Karpas-422 (cell line): ENCODE data around the gene KDF1. TPM values are rescaled to one million over a fixed set of nuclear protein-coding genes. Genes with fewer than 3 reads are reported as not detected.

ENCODE experiments used
- DNase-seq: peaks from one replicate; pipeline ENCODE4 v3.0.0-alpha.2; 2015
- H2AFZ ChIP-seq: fragments of 200-600 bp; sonication (generic); 2 replicates; pipeline ENCODE4 v1.6.1; 2014; ENCODE audit warnings: antibody characterized with exemption, low read length, mixed read lengths
- H3K27ac ChIP-seq: fragments of 200-600 bp; sonication (generic); 2 replicates; pipeline ENCODE4 v1.5.1; 2014; ENCODE audit warnings: mild to moderate bottlenecking, low read length, moderate library complexity
- H3K27me3 ChIP-seq: fragments of 200-600 bp; sonication (generic); 2 replicates; pipeline ENCODE4 v1.6.1; 2014; ENCODE audit warnings: low read length, mixed read lengths
- H3K36me3 ChIP-seq: fragments of 200-600 bp; sonication (generic); 2 replicates; pipeline ENCODE4 v1.6.1; 2014; ENCODE audit warnings: low read length, mixed read lengths; ENCODE audit not compliant: insufficient read depth
- H3K4me1 ChIP-seq: fragments of 200-600 bp; sonication (generic); 2 replicates; pipeline ENCODE4 v1.6.1; 2014; ENCODE audit warnings: mild to moderate bottlenecking, low read length, mixed read lengths
- H3K4me2 ChIP-seq: fragments of 200-600 bp; sonication (generic); 2 replicates; pipeline ENCODE4 v1.6.1; 2014; ENCODE audit warnings: low read length, low read depth, mild to moderate bottlenecking; ENCODE audit not compliant: poor library complexity, severe bottlenecking
- H3K4me3 ChIP-seq: fragments of 200-600 bp; sonication (generic); 2 replicates; pipeline ENCODE4 v1.5.1; 2014; ENCODE audit warnings: mild to moderate bottlenecking, antibody characterized with exemption, low read length, mixed read lengths
- H3K79me2 ChIP-seq: fragments of 200-600 bp; sonication (generic); 2 replicates; pipeline ENCODE4 v1.6.1; 2014; ENCODE audit warnings: mild to moderate bottlenecking, low read length, mixed read lengths
- H3K9ac ChIP-seq: fragments of 200-600 bp; sonication (generic); 2 replicates; pipeline ENCODE4 v1.6.0; 2014; ENCODE audit warnings: low read length
- H3K9me2 ChIP-seq: fragments of 200-600 bp; sonication (generic), shearing (Covaris generic); replicated peaks from 2 replicates; pipeline ENCODE4 v1.6.0; 2014; ENCODE audit warnings: mild to moderate bottlenecking, low read length, moderate library complexity; ENCODE audit not compliant: insufficient read depth
- H3K9me3 ChIP-seq: fragments of 300-700, 200-600 bp; sonication (generic); 2 replicates; pipeline ENCODE4 v1.6.1; 2014; ENCODE audit warnings: low read length, mixed read lengths
- H4K20me1 ChIP-seq: fragments of 200-600 bp; sonication (generic); 2 replicates; pipeline ENCODE4 v1.6.1; 2014; ENCODE audit warnings: mild to moderate bottlenecking, antibody characterized with exemption, low read length, low read depth; ENCODE audit not compliant: insufficient read depth
- total RNA-seq: library from RNA; depleted of rRNA; stranded (reverse); fragments of >200 nt; shearing (Covaris generic); gene quantifications from 2 replicates; pipeline ENCODE4 v1.2.3, GENCODE V29; 2014; ENCODE audit warnings: low replicate concordance

KDF1 gene
- total RNA-seq, 1 experiment from 2014 or later: not detected

GRCh38 chr1:26945138-26945537, 15.1 kb downstream of the KDF1 start:
- Histone ChIP-seq H3K4me2 (no peak overlapping the region), H3K9me2 (no peaks in the 10 kb centered on the region), H3K9me3 (no peaks in the 10 kb centered on the region), H2AFZ (no peak overlapping the region), H3K9ac (no peak overlapping the region), H4K20me1 (no peaks in the 10 kb centered on the region), H3K27ac (no peak overlapping the region), H3K4me3 (no peak overlapping the region), H3K4me1 (peaks cover 13% of the 10 kb centered on the region), H3K79me2 (no peaks in the 10 kb centered on the region), H3K36me3 (peaks cover 20% of the 10 kb centered on the region; the same call in 1 of the 2 replicates), H3K27me3 (no peaks in the 10 kb centered on the region)
- DNase-seq: no peak

- Histone ChIP-seq H3K9ac (no peak overlapping the region), H3K27me3 (no peaks in the 10 kb centered on the region), H3K9me2 (no peaks in the 10 kb centered on the region), H3K4me3 (no peak overlapping the region), H4K20me1 (peaks cover 8% of the 10 kb centered on the region; the same call in 1 of the 2 replicates), H3K4me1 (no peaks in the 10 kb centered on the region), H3K36me3 (peaks cover 26% of the 10 kb centered on the region; the same call in 1 of the 2 replicates), H3K4me2 (no peak overlapping the region), H3K27ac (no peak overlapping the region), H2AFZ (no peak overlapping the region), H3K9me3 (no peaks in the 10 kb centered on the region), H3K79me2 (peaks cover 11% of the 10 kb centered on the region)
- no peak for DNase-seq
These were observed 17.6 kb downstream of the KDF1 start for GRCh38 chr1:26942656-26943055.

GRCh38 chr1:26941311-26941710, 19.0 kb downstream of the KDF1 start:
- H3K4me2 ChIP-seq: no peak overlapping the region
- no peak for DNase-seq
- H3K9me3 ChIP-seq: no peaks in the 10 kb centered on the region
- no peaks in the 10 kb centered on the region for H3K9me2 ChIP-seq
- no peak overlapping the region for H2AFZ ChIP-seq
- no peak overlapping the region for H3K9ac ChIP-seq
- H3K27me3 ChIP-seq: no peaks in the 10 kb centered on the region
- H3K4me1 ChIP-seq: no peaks in the 10 kb centered on the region
- no peak overlapping the region for H3K27ac ChIP-seq
- peaks cover 32% of the 10 kb centered on the region; the same call in 1 of the 2 replicates for H3K36me3 ChIP-seq
- peaks cover 16% of the 10 kb centered on the region for H3K79me2 ChIP-seq
- H4K20me1 ChIP-seq: peaks cover 8% of the 10 kb centered on the region; the same call in 1 of the 2 replicates
- H3K4me3 ChIP-seq: no peak overlapping the region

GRCh38 chr1:26938659-26939025, 21.6 kb downstream of the KDF1 start:
- Histone ChIP-seq H3K9me3 (no peaks in the 10 kb centered on the region), H3K27ac (no peak overlapping the region), H3K79me2 (peaks cover 29% of the 10 kb centered on the region), H3K36me3 (peaks cover 32% of the 10 kb centered on the region), H3K27me3 (no peaks in the 10 kb centered on the region), H3K4me1 (no peaks in the 10 kb centered on the region), H3K9ac (no peak overlapping the region), H3K4me2 (no peak overlapping the region), H3K9me2 (no peaks in the 10 kb centered on the region), H2AFZ (no peak overlapping the region), H3K4me3 (no peak overlapping the region), H4K20me1 (peaks cover 8% of the 10 kb centered on the region; the same call in 1 of the 2 replicates)
- no peak for DNase-seq

GRCh38 chr1:26938004-26938658, 22.1 kb downstream of the KDF1 start:
- Histone ChIP-seq H3K9ac (no peak overlapping the region), H3K79me2 (peaks cover 32% of the 10 kb centered on the region), H3K27me3 (no peaks in the 10 kb centered on the region), H3K27ac (no peak overlapping the region), H2AFZ (no peak overlapping the region), H3K36me3 (peaks cover 28% of the 10 kb centered on the region), H3K9me3 (no peaks in the 10 kb centered on the region), H3K4me2 (no peak overlapping the region), H3K4me3 (no peak overlapping the region), H4K20me1 (peaks cover 8% of the 10 kb centered on the region; the same call in 1 of the 2 replicates), H3K9me2 (no peaks in the 10 kb centered on the region), H3K4me1 (no peaks in the 10 kb centered on the region)
- no peak for DNase-seq

GRCh38 chr1:26936823-26937222, 23.4 kb downstream of the KDF1 start:
- DNase-seq: no peak
- no peaks in the 10 kb centered on the region for H3K9me2 ChIP-seq
- peaks cover 8% of the 10 kb centered on the region; the same call in 1 of the 2 replicates for H4K20me1 ChIP-seq
- H2AFZ ChIP-seq: no peak overlapping the region
- H3K79me2 ChIP-seq: peaks cover 43% of the 10 kb centered on the region
- H3K4me1 ChIP-seq: peaks cover 3% of the 10 kb centered on the region; the same call in 1 of the 2 replicates
- H3K27ac ChIP-seq: no peak overlapping the region
- no peak overlapping the region for H3K9ac ChIP-seq
- H3K9me3 ChIP-seq: no peaks in the 10 kb centered on the region
- no peak overlapping the region for H3K4me2 ChIP-seq
- no peak overlapping the region for H3K4me3 ChIP-seq
- H3K27me3 ChIP-seq: no peaks in the 10 kb centered on the region
- peaks cover 28% of the 10 kb centered on the region for H3K36me3 ChIP-seq

DNA sequence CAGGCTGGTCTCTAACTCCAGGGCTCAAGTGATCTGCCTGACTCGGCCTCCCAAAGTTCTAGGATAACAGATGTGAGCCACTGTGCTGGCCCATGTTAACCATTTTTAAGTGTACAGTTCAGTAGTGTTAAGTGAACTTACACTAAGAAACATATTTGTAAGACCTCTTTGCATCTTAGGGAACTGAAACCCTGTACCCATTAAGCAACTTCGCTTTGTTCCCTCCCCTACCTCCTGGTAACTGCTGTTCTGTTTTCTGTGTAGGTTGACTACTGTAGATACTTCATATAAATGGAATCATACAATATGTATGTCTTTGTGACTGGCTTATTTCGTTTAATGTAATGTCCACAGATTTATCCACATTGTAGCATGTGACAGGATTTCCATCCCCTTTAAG, 27.7 kb downstream of the KDF1 start:
- Histone ChIP-seq H3K79me2 (peaks cover 59% of the 10 kb centered on the region), H3K9me3 (no peaks in the 10 kb centered on the region), H3K4me2 (no peak overlapping the region), H3K27ac (no peak overlapping the region), H3K27me3 (no peaks in the 10 kb centered on the region), H3K9me2 (no peaks in the 10 kb centered on the region), H2AFZ (no peak overlapping the region), H3K36me3 (peaks cover 42% of the 10 kb centered on the region), H4K20me1 (no peaks in the 10 kb centered on the region), H3K4me3 (no peak overlapping the region), H3K9ac (no peak overlapping the region), H3K4me1 (peaks cover 3% of the 10 kb centered on the region; the same call in 1 of the 2 replicates)
- DNase-seq: peak; percentile 76

DNA sequence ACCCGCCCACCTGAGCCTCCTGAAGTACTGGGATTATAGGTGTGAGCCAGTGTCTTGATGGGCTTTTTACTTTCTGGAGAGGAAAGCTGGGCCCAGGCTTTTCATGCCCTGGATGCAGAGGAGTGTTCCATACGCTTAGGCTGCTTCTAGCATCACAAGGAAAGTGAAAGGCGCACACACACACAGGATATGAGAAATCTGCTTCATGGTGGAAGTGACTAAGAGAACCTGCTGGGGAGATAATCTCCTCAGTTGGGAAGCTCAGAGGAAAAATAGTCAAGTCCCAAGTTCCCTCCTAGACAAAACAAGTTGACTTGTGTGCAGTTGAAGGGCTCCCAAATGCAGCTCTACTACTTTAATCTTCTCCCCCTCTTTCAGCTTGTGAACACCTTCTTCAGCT, 36.6 kb downstream of the KDF1 start:
- Histone ChIP-seq H4K20me1 (peaks cover 24% of the 10 kb centered on the region), H3K27me3 (no peaks in the 10 kb centered on the region), H3K27ac (no peak overlapping the region), H3K79me2 (peaks cover 55% of the 10 kb centered on the region), H2AFZ (no peak overlapping the region), H3K4me3 (no peak overlapping the region), H3K4me2 (no peak overlapping the region), H3K4me1 (peaks cover 25% of the 10 kb centered on the region), H3K36me3 (peaks cover 37% of the 10 kb centered on the region), H3K9ac (no peak overlapping the region), H3K9me3 (no peaks in the 10 kb centered on the region), H3K9me2 (no peaks in the 10 kb centered on the region)
- DNase-seq: no peak
